Hepatocyte (in vitro differentiated cells): Measurements from ENCODE around the gene ACSL3.

ENCODE experiments used
- EZH2 ChIP-seq: fragments of 200-600 bp; sonication (generic); IDR thresholded peaks from 2 replicates; pipeline ENCODE4 v1.6.1; 2016; ENCODE audit warnings: antibody characterized with exemption, mild to moderate bottlenecking, borderline replicate concordance
- TF ChIP-seq, protein P1 (sequence below): fragments of 200-600 bp; sonication (generic); IDR thresholded peaks from 2 replicates; pipeline ENCODE4 v1.5.1; 2016; ENCODE audit warnings: antibody characterized with exemption, mild to moderate bottlenecking; ENCODE audit not compliant: poor library complexity

GRCh38 chr2:222920657-222921186 is 59.9 kb downstream of the ACSL3 start:
- TF ChIP-seq, protein P1, sequence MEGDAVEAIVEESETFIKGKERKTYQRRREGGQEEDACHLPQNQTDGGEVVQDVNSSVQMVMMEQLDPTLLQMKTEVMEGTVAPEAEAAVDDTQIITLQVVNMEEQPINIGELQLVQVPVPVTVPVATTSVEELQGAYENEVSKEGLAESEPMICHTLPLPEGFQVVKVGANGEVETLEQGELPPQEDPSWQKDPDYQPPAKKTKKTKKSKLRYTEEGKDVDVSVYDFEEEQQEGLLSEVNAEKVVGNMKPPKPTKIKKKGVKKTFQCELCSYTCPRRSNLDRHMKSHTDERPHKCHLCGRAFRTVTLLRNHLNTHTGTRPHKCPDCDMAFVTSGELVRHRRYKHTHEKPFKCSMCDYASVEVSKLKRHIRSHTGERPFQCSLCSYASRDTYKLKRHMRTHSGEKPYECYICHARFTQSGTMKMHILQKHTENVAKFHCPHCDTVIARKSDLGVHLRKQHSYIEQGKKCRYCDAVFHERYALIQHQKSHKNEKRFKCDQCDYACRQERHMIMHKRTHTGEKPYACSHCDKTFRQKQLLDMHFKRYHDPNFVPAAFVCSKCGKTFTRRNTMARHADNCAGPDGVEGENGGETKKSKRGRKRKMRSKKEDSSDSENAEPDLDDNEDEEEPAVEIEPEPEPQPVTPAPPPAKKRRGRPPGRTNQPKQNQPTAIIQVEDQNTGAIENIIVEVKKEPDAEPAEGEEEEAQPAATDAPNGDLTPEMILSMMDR = no peak
- TF ChIP-seq EZH2 = no peak
